ENCODE results near the gene ATM.

- TF ChIP-seq CTCF (IDR thresholded peaks at IDR 0.05): no peak
- no peak for TF ChIP-seq POLR2A (IDR thresholded peaks at IDR 0.05)
These were observed 123.6 kb downstream of the ATM start for GRCh38 chr11:108346451-108346850.
